Iris pigment epithelial cell (primary cell): ENCODE data around the gene MCUB.
"Not testable (repeated sequence)": the region's sequence is repeated elsewhere in the genome, so short reads cannot be mapped to it uniquely, and the experiment has no call there.

ENCODE experiments used
- DNase-seq: peaks from one replicate; pipeline ENCODE4 v3.0.0-alpha.2; 2011; ENCODE audit warnings: low read depth

Gene MCUB, protein sequence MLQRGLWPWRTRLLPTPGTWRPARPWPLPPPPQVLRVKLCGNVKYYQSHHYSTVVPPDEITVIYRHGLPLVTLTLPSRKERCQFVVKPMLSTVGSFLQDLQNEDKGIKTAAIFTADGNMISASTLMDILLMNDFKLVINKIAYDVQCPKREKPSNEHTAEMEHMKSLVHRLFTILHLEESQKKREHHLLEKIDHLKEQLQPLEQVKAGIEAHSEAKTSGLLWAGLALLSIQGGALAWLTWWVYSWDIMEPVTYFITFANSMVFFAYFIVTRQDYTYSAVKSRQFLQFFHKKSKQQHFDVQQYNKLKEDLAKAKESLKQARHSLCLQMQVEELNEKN

DNA sequence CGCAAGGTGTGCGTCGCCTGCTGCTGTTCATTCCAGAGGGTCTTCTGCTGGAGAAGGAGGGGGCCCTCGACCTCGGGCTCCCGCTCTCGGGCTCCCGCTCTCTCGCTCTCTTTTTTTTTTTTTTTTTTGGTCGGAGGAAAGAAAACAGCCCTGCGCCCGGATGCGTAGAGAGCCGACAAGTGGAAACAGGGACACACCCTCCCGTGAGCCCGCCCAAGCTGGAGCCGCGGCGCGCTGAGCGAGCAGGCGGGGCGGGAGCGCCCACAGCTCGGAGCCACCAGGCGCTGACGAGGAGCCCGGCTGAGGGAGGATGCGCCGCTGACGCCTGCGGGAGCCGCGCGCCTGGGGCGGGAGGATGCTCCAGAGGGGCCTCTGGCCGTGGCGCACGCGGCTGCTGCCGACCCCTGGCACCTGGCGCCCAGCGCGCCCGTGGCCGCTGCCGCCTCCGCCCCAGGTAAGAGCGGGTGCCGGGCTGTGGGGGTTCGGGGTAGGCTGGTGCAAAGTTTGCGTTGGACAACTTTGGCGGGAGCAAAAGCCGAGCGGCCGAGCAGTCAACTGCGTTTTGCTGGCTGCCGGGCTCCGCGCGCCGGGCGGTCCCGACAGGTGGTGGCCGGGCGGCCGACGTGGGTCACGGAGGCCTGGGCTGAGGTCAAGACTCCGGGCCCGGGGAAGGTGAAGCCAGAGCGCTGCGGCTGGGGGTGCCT is at the start of gene MCUB:
Gene MCUB, plus strand, starts transcription at position 264 of the 704 bp plus-strand sequence. Its CDS starts 92 bp downstream, at position 356.
- peak; percentile 95 for DNase-seq

DNA sequence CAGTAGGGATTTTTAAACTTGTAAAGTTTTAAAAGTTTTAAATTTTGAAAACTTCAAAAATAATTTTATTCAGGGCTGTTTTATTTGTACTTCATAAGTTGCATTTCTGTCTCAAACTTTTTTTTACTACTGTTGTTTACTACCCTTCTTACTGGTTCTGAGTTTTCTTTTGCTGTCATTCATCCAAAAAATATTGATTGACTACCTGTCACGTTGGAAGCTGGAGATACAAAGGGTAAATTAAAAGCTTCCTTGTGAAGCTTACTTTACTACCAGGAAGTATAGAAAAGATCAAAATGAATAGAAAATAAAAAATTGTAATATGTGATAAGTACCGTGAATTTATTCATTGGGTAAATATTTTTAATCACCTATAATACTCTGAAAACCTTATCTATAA is 49.4 kb upstream of the MCUB start:
- DNase-seq, result no peak

DNA sequence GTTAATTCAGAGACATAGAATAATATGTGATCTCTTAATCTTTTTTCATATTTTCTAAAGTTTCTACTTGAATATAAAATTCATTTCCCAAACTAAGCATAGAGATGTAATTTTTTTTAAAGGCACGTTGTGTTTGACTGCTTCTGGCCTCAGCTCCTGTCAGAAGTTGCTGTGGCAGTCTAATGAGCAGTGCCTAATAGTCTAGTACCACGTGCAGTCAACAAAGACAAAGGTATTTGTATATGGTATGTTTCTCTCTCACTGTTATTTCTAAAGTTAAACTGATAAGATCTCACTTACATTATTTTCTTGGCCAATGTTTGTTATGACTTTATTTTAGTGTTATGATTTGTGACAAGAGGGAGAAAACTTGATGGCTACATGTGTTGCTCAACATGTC is 48.6 kb upstream of the MCUB start:
- no peak for DNase-seq

DNA sequence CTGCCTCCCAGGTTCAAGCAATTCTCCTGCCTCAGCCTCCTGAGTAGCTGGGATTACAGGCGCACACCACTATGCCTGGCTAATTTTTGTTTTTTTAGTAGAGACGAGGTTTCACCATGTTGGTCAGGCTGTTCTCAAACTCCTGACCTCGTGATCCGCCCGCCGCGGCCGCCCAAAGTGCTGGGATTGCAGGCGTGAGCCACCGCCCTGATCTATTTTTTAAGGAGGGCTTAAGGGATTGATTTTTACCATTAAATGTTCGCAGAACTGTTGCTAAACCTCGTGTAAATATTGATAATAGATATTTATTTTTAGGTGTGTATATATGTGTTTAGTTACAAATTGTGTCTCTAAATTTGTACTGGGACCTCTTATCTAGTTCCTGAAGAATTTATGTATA is 46.7 kb upstream of the MCUB start:
- DNase-seq, result not testable (repeated sequence)

DNA sequence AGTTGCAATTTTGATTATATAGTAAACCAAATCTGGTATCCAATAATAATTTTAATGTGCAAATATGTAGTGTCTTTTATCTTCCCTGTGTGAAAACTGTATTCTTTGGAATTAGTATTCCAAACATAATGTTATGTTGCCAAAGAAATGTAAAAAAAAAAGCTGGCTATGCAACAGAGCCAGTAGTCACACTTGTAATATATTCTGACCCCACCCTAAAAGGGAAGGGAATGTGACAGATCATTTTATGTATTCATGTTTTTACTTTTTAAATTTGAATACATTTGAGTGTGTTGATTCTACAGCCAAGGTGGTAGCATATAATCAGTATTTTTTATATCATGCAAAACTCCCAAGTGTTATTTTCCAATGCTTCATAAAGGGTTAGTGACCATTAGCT is 27.9 kb upstream of the MCUB start:
- no peak for DNase-seq

DNA sequence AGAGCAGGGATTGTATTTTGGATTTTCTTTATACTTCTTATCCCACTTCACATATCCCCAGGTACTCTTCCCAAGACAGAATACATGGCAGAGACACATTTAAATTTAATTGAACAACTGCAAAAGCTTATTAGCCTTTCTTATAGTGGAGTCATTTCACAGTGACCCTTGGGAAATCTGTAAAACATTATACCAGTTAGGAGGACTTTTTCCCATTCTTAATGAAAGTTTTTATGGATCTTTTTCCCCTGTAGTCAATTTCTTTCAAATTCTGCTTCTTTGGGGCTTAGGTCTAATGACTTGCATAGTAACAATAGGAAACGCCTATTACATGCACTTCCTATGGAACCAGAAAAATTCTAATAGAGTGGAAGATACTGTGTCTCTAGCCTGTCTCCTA is 14.6 kb upstream of the MCUB start:
- no peak for DNase-seq

DNA sequence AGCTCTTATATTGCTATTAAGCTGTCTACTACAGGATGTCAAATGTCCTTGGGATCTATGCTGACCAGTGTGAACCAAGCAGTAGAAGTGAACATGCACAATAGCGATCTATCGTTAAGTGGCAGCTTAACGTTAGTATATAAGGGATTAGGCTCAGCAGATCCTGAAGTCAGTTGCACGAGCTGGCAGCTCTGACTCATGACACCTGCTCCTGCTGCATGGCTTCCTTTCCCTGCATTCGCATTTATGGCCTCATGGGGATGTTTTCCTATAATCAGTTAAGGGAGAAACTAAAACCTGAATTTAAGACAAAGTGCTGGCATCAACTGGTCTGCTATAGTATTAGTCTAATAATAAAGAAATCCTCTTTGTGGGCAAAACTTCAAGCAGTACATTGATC is 12.7 kb upstream of the MCUB start:
- DNase-seq, result no peak

DNA sequence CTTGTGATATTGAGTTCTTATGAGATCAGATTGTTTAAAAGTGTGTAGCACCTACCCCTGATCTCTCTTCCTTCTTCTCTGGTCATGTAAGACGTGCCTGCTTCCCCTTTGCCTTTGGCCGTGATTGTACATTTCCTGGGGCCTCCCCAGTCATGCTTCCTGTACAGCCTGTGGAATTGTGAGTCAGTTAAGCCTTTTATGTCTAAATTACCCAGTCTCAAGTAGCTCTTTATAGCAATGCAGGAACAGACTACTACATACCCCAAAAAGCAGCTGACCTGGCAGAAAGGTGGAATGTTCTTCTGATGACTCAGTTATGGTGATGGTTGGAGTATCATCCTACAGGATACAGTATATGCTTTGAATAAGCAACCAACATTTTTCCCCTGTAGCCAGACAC is 11.4 kb upstream of the MCUB start:
- DNase-seq, result peak; percentile 94

DNA sequence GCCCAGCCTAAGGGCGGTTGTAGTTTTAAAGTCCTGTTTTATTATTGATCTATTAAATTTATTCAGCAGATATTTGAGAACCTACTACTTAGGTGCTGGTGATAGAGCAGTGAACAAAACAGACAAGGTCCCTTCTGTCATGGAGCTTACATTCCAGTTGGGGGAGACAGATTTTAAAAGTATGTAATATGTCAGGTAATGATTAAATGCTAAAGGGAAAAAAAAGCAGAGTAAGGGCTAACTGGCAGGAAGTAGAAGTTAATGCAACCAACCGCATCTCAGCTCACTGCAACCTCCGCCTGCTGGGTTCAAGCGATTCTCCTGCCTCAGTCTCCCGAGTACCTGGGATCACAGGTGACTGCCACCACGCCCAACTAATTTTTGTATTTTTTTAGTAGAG is 7.8 kb upstream of the MCUB start:
- DNase-seq, result no peak

DNA sequence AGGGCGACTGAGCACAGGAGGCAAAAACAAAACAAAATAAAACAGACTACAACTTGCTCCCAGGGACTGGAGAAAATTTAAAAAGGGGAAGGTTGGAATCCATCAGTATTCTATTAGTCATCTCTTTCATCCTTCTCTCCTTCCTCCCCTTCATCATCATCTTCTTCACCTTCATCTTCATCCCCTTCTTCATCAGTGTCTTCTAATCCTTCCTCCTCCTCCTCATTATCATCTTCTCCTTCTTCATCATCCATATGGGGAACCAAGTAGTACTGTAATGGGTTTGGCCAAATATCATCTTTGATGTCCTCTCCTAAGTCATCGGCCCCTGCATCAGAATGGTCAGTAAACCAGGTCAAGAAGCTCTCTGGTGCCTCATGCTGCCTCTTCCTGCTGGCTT is 6.9 kb upstream of the MCUB start:
- DNase-seq, result no peak

DNA sequence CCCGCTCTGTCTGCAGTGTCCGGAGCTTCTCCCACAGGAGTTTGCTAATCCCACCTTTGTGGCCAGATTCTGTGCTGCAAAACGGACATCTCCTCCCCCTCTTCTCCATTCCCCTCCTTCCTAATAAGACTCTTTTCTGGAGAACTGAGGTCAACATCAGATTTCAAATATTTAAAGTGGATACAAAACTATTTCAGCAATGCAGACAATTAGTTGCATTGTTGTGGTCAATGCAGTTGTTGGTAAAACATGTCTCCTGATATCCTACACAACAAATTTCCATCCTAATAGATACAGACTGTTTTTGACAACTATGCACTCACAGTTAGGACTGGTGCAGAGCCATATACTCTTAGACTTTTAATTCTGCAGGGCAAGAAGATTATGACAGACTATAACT is 5.1 kb upstream of the MCUB start:
- DNase-seq, result no peak

DNA sequence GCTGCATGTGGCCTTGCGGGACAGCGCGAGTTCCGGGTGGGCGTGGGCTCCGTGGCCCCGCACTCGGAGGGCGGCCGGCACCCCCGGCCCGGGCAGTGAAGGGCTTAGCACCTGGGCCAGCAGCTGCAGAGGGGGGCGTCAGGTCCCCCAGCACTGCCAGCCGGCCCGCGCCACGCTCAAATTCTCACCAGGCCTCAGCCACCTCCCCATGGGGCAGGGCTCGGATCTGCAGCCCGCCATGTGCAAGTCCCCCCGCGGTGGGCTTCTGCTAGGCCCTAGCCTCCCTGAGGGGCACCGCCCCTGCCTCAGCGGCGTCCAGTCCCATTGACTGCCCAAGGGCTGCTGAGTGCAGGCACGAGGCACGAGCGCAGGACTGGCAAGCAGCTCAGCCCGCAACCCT is 2.6 kb upstream of the MCUB start:
- no peak for DNase-seq

DNA sequence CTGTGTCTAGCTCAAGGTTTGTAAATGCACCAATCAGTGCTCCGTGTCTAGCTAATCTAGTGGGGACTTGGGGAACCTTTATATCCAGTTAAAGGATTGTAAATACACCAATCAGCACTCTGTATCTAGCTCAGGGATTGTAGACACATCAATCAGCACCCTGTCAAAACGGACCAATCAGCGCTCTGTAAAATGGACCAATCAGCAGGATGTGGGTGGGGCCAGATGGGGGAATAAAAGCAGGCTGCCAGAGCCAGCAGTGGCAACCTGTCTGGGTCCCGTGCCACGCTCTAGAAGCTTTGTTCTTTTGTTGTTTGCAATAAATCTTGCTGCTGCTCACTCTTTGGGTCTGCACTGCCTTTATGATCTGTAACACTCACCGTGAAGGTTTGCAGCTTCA is 2.0 kb upstream of the MCUB start:
- not testable (repeated sequence) for DNase-seq

DNA sequence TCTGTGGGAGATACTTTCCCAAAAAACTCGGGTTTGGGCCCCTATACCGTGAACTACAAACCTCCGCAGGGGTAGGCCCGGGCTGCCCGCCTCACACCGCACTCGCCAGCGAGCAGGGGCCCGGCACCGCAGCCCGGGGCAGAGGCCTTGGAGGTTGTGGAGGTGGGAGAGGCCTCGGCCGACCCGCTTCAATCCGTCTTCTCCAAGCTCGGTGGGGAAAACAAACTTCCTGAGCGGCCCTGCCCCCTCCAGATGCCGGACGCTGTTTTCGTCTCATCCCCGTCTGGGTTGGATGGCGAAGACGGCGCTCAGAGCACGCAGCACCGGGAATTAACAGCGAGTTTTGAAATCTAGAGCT is 442 bp upstream of the MCUB start:
- peak; percentile 52 for DNase-seq

DNA sequence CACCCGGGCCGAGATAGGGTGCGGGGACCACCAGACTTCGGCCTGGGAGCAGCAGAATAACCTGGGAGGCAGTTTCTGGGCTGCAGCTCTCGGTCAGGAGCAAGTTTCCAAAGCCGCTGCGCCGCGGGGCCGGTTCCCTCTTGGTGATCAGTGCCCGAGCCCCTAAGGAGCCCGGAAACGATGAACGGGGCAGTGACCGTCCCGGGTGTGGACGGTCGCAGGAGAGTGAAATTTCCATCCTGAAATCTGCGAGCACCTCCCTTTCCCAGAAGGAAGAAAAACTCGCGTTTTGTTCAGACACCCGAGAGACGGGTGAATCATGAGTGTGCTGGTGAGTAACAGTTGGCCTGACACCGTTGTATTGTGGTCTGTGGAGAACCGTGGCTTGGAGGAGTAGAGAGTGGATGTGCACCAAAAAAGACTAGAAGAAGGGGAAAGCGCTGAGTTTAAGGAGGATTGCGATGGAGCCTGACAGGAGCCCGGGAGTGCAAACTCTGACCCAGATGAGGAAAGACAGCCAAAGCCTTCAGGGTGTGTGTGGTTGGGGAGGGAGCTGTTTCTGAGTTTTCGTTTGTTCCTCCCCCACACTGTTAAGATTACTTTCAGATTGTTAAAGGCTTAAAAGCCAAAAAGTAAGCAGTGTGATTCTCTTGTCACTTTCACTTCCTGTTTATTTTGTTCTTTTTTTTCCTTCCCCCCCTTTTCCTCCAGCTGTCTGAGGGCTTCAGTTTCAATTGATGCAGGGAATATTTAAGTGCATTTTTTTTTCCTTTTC is 828 bp downstream of the MCUB start:
- DNase-seq, result peak; percentile 87

DNA sequence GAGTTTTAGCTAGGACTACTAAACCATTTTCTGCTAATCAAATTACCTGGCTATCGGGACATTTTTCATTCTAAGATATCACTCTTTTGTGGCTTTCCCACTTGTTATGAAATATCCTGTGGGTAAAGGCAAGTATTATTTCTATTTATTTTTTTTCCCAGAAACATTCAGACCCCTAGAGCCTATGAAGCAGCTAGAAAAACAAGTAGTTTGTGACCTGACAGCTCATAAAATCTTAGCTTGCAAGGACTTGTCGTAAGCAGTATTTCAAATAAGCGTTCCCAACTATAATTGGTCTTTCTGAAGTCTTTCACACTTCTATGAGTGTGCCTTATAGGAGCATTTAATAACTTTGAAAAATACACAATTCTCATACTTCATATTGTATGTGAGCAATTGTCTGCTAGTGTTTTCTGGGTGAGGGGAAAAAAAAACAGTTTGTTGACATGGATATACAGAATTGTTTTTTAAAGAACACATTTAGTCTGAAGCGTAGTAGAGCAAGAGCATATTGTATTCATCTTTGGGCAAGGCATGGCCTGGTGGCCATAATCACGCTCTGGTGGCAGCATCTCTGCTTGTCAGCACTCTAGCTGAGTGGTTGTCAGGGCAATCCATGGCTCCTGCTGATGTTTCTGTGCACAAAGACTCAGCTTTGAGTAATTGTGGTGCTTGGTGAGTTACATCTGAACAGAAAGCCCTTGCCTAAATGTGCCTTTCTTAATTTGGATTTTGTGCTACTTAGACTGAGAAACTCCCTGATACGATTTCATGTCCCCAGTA is 2.6 kb downstream of the MCUB start:
- no peak for DNase-seq

DNA sequence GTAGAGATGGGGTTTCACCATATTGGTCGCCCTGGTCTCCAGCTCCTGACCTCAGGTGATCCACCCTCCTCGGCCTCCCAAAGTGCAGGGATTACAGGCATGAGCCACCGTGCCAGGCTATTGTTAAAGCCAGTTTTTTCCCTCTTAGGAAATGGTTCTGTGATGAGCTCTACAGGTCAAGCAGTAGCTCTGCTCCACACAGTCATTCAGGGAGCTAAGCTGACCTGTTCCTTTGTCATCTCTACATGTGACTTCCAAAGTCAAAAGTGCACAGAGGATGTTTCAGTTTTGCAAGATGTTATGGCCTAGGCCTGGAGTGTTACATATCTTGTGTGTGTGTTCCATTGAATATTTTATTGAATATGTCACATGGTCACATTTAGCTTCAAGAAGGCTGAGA is 11.4 kb downstream of the MCUB start:
- no peak for DNase-seq

DNA sequence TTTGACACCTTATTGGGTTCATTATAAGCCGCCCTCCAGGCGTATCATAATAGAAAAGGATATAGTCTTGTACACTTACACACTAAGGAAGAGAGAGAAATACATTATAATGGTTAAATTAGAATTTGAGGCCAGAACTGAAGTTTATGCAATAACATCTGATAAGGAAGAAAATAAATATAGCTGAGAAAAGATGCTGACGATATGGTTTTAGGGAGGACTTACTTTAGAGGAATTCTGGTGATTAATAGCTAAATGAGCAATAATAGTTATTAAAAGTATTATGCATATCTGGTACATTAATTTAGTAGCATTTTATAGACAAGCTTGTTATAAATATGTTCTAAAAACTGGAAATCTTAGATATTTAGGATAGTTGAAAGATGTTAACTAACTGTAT is 12.1 kb downstream of the MCUB start:
- DNase-seq, result no peak

DNA sequence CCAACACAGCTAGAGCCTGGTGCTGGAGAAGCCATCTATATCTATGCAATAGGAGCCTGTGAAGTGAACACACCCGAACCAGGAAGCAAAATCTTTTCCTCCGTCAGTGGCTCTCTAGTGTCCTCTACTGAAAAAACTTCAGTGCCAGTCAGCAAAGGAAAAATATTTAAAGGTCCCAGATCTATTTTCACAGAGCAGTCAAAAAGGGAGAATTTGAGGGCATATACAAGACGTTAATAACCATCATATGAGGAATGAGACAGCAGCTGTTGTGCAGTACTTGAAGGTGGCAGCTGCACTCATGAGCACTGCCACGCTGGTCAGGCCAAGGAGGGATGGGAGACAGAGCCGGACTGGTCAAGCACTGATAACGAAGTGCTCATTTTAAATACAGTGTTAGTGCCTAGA is 14.4 kb downstream of the MCUB start:
- DNase-seq, result peak; percentile 31

DNA sequence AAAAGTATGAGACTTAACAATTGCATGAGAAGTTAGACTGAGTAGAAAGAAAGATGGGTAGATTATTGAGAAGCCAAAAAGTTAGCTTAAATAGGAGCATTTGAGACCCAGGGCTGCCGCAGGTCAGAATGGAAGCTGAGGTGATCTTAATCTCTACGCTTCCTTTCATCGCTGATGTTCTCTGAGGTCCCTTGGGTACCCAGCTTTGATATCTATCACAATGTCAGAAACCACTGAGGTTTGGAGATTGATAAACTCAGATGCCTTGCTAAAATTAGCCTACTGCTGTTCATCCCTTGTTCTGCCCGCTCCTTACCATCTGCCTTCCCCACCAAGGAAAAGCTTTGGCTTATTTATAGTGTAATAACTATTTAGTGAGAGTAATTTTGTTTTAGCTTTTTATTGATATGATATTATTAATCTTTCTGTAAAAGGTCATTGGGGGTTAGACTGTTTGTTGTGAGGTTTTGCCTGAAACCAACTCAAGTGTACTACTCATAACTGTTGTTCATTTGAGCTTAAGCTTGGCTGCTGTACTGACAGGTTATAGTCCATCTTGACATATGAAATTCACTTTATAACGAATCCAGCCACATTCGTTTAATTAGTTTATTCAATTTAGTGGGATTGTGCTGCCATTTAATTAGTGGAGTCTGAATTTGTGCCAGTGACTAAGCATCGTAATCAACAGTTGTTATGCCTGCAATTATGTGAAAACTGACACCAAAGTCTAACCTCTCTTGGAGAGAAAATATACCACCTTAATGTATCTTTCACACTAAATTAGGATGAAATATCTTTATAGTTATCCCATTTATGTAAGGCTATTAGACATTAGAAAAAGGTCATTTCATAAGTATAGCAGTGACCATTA is 15.1 kb downstream of the MCUB start:
- no peak for DNase-seq

DNA sequence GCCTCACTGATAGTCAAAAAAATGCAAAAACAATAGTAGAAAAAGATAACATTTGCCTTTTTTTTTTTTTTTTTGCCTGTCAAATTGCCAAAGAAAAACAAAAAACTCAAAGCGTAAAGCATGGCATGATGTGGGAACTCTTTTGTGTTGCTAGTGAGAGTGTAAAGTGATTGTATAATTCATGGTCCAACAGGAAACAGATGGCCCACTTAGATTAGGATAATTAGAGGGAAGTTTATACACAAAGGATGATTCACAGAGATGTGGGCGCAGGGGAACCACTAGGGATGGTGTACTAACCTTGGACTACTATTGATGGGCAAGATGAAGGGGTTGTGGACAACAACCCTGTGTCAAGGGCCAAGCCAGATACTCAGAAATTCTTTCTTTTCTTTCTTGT is 16.4 kb downstream of the MCUB start:
- DNase-seq, result peak; percentile 42
